ENCODE measurements around the gene ELAC2.

Gene ELAC2, protein sequence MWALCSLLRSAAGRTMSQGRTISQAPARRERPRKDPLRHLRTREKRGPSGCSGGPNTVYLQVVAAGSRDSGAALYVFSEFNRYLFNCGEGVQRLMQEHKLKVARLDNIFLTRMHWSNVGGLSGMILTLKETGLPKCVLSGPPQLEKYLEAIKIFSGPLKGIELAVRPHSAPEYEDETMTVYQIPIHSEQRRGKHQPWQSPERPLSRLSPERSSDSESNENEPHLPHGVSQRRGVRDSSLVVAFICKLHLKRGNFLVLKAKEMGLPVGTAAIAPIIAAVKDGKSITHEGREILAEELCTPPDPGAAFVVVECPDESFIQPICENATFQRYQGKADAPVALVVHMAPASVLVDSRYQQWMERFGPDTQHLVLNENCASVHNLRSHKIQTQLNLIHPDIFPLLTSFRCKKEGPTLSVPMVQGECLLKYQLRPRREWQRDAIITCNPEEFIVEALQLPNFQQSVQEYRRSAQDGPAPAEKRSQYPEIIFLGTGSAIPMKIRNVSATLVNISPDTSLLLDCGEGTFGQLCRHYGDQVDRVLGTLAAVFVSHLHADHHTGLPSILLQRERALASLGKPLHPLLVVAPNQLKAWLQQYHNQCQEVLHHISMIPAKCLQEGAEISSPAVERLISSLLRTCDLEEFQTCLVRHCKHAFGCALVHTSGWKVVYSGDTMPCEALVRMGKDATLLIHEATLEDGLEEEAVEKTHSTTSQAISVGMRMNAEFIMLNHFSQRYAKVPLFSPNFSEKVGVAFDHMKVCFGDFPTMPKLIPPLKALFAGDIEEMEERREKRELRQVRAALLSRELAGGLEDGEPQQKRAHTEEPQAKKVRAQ

DNA sequence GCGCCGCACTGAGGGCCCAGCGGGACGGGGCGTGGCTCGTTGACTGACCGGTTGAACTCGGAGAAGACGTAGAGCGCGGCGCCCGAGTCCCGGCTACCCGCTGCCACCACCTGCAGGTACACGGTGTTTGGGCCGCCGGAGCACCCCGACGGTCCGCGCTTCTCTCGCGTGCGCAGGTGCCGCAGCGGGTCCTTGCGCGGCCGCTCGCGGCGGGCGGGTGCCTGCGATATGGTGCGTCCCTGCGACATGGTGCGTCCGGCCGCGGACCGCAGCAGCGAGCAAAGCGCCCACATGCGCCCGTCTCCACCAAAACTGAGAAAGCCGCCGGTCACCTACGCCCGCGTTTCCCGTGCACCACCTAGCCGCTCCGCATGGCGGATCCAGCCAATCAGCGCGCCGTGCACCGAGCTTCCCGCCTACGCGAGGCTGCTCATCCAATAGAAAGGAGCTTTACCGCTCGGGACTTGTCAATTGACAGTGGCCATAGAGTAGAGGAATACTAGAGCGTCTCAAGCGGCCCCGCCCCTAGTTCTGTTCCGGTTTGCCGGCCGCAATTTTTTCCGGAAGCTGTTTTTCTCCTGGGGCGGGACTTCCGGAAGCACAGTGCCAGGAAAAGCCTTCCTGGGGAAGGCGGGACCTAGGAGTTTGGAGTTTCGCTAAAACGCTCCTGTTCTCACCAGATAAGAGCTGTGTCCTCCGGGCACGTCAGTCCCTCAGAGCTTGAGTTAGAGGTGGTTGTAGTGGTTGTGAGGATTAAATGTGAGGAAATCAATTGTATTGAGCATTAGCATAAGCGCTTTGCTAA is at the start of gene ELAC2:
Gene ELAC2 (minus strand): TSS at position 373 of the 805 bp plus-strand sequence. CDS start 80 bp downstream, at position 293.
- DNase-seq, result peak; percentile 91 to 96 (median 94)

DNA sequence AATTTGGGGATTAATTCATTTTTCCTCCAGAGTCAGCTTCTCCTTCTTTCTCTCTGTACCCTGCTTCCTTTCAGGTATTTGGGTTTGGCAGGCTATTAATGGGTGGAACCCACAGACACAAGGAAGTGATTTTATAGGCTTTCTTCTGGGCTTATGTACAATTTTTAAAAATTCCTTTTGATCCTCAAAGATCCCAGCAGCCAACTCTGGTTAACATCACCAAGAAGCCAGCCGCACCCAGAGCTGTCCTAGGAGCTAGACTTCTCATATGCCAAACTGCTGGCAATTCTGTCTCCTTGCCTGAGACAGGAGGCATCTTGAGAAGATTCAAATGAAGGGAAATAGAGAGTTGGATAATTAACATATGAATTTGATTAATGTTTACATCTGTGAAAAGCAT is 47.2 kb upstream of the ELAC2 start:
- no peak for DNase-seq

DNA sequence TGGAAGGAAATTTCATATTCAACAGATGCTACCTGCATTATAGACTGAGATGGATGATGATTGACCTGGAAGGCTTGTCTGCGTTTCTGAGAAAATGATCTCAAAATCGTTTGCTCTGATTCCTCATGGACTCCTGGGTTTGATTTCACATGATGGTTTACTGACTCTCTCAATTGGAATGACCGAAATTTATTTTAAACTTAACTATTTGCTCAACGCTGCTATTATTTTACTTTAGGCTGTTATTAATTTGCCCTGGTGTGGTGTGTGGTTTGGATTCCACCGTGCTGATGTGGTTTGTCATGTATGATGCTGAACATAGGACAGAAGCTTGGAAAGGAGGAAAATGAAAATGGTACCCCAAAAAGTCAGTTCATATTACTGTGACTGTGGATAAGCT is 37.3 kb upstream of the ELAC2 start:
- no peak for DNase-seq

GRCh38 chr17:13054666-13055065 is 36.8 kb upstream of the ELAC2 start:
- DNase-seq, result no peak

DNA sequence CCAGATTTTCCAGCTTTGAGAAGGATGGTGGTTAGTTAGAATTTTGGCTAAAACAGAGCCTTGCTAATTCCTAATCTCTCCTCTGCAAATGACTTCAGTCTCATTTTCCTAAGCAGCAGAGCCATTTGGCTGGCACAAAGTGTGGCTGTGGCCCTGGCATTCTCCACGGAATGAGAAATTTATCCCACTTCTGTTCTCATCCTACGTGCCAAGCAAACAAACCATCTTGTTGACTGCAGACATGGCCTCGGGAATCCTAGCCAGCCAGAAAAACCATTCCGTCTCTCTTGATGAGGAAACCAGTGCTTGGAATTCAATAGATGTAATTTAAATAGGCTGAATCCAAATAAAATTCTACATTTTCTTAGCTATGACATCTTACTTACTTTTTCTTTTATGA is 34.1 kb upstream of the ELAC2 start:
- no peak for DNase-seq

DNA sequence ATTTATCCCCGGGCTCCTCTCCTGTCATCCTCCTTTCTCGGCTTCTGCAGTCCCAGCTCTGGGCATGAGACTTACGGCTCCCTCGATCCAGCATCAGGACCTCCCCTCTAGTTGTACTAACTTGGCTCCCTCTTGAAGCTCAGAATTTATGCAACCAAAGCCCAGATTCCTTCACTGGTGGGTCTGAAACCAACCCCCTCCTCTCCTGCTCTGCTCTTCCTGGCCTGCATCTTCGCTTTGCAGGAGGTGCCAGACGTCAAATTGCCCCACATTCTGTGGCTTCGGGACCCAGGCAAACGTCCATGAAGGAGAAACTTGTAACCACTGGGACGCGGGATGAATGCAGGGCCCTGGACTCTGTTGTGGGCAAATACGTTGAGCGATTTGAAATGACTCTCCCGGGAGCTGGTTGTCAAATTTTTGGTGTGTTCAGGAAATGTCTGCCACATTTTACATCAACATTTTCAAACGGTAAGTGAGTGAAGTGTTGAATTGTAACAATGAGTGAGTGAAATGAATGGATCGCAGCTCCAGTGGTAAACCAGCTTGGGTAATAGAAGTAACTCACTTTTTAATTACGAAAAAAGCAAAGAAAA is 29.3 kb upstream of the ELAC2 start:
- no peak for DNase-seq

- DNase-seq, result no peak
Measured at GRCh38 chr17:13046361-13046760, 28.5 kb upstream of the ELAC2 start.

DNA sequence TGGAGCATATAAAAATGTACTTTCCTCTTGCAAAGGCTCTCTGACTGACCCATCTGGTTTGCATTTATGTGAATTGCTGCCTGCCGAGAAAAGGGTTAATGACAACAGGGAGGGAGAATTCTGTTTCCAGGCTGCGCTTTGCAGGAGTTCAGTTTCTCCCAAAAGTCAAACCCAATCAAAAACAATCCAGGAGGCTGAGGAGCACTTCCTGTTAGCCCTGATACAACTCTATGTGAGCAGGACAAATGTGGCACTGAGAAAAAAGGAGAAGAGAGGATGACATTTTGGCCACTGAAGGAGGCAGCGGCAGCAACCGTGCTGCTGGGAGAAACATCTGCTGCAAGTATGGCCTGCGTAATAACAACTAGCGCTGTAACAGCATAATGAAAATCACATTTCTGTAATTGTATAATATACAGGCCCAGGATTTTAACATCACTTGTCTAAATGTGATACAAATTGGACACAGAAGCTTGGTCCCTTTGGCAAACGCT is 26.8 kb upstream of the ELAC2 start:
- DNase-seq, result no peak

DNA sequence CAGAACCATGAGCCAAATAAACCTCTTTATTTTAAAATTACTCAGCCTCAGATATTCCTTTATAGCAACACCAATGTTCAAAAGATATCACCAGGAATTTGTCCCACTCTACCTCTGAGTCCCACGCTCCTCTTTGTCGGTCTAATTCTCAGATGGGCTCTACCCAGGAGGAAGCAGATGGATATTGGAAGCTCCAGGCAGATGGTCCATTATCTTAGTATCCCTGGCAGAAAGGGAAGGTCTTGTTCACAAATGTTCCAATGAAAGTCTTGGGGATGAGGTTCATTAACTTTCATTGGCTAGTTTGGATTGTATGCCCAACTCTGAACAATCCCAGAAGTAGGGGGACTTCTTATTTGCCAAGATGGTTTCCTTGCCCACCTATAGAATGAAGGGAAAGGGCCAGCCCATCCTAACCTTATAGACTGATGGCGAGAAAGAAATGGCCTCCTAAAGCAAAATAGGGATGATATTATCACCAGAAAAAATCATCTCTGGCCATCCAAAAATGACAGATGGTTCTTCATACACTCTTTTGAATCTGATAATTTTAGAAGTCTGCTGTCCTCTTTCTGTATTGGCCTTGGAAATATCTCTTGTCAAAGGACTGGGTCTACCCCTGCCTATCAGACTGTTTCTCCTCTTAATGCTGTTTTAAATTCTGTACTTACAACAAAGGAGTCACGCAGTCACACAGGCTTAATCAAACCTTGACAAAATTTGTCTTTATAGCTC is 21.3 kb upstream of the ELAC2 start:
- no peak for DNase-seq

- DNase-seq, result no peak
Measured at GRCh38 chr17:13036751-13037150, 18.9 kb upstream of the ELAC2 start.

DNA sequence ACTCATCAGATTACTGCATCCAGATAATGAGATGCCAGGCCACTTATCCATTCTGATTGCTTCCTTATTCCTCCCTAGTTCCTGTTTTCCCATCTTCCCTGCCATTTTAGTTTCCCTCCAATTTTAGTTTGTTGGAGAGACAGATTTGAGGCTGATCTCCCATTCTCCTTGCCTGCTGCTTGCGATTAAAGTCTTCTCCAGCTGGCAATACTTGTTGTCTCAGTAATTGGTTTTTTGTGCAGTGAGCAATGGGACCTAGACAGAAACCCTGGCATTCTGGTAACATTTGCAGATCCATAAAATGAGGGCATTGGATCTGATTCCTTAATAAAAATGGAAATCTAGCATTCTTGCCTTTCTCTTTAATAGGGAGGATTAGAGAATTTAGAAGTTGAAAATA is 17.6 kb upstream of the ELAC2 start:
- no peak for DNase-seq

DNA sequence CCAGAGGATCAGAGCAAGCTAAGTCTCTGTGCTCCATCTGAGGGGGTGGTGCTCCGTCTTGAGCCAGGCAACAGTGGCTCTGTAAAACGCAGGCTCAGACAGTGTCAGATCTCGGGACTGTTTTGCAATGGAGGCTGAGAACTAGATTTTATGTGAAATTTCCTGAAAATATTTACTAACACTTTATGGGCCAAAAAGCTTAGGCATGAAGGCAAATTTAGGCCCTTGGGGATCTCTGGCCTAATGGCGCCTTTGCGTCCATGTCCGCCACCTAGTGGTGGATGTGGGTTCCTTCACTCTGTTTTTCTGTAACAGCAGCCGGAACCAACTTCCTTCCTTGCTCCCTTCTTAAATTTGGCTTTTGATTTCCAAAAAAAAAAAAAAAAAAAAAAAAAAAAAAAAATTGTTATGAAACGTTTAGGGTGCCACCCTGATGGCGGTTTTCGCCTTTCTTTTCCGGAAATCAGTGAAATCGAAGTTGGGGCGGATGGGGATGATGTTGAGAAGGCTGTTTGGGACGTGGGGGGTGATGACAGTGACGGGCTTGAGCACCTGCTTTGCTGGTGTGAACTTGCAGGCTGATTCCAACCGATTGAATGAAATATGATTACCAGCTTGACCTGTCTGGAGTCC is 14.0 kb upstream of the ELAC2 start:
- DNase-seq, result peak in 5 of 6 experiments; percentile 10 to 68 (median 40)

DNA sequence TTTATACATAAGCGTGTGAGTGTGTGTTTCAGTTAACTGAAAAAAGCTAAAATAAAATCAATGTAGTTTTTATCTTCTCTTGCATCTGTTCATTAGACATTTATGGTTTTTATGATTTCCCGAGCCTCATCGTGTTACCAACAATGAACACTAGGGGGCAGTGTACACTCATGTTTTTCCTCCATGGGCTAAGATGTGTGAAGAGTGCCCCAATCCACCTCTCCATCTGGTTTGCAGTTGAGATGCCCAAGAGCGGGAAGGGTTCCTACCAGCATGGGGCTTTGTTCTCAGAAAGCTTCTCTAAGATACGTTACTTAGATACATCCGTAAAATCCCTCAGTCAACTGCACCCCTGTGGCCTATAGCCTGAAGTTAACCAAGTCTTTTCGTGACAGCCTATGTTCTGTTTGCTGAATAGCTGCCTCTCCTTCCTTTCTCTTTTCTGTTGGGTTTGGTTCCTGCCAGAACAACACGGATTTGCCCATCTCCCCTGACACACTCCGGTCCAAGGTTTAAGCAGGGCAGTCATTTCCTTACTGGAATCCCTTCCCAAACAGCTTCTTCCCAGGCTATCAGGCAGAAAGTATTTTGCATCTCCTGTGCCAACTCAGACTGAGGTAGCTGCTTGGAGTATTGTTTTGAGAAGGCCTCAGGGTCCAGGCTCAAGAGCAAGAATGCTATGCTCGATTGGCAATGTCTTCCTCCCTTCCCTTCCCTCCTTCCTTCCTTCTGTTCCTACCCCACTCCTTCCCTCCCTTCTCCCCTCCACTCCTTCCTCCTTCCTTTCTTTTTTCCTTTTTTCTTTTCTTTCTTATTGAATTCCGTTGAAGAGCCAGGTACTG is 12.9 kb upstream of the ELAC2 start:
- peak; percentile 6 to 71 (median 16) for DNase-seq

GRCh38 chr17:13030056-13030455 is 12.2 kb upstream of the ELAC2 start:
- DNase-seq, result no peak

DNA sequence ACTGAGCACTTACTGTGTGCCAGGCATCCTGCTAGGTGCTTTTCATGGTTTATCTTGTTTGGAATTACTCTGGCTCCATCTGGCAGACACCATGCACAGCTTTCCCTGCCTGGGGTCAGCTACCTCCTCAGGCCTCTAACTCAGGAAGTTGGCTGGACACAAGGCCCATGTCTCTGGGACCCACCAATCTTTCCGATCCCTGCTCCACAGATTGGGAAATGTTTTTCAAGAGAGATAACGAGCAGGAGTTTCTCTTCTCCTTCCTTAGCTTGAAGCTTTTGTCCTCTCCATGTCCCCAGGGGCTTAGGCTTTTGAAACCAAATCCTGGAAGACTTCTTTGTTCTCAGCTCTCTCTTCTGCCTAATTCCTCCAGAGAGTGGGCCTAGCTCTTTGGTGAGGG is 11.5 kb upstream of the ELAC2 start:
- DNase-seq, result no peak

GRCh38 chr17:13027246-13027645 is 9.4 kb upstream of the ELAC2 start:
- no peak for DNase-seq

DNA sequence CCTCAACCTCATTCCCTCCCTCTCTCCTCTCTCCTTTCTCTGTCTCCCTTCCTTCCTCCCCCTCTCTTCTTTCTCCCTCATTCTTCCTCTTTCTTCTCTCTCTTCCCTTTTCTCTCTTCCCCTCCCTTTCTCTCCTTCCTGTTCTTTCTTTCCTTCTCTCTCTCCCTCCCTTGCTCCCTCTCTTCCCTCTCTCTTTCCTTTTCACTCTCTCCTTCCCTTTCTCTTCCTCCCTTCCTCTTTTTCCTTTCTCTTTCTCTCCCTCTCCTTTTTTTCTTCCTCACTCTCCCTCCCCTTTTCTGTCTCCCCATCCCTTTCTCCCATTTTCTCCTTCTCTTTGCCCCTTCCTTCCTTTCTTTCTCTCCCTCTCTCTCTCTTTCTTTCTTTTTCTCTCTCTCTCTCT is 7.9 kb upstream of the ELAC2 start:
- no peak for DNase-seq

GRCh38 chr17:13025258-13025627 is 7.4 kb upstream of the ELAC2 start:
- no peak for DNase-seq

DNA sequence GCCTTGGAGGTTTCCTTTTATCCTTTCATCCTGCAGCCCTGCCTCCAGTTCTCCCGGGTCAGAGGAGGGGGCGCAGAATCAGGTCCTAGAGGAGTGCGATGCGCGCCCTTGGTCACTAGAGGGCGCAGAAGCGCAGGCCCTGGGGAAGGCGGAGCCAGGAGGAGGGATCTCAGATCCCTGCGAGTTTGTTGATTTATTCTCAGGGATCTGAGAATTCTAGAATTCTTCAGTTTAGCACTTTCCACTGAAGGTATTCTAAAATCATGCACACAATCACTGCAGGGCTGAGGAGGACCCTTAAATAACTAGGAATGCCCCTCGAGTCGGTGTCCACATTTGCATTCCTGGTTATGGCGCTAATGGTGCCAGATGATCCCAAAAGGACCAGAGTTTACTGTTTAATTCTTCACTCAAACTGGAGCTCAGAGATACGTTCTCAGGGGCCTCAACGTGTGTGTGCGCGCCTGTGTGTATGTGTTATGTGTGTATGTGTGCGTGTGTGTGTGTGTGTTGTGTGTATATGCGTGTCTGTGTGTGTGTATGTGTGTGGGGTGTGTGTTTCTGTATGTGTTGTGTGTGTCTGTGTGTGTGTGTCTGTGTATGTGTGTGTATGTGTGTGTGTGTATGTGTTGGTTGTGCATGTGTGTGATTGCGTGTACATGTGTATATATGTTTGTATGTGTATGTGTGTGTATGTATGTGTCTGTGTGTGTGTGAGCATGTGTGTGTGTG is 6.9 kb upstream of the ELAC2 start:
- DNase-seq, result peak; percentile 13 to 70 (median 47)

- no peak for DNase-seq
Measured at GRCh38 chr17:13024016-13024415, 6.2 kb upstream of the ELAC2 start.
